WERI-Rb-1 (cell line): ENCODE measurements around the gene VWCE.
A peak's percentile ranks its signal among the peaks of the same experiment; 100 is the strongest.

ENCODE experiments used
- DNase-seq: peaks from one replicate; pipeline ENCODE4 v3.0.0-alpha.2; 2020
- H3K27ac ChIP-seq: fragments of 250-450 bp; sonication (Bioruptor Pico); 2 replicates; pipeline ENCODE4 v1.5.1; 2020; ENCODE audit warnings: mild to moderate bottlenecking, moderate library complexity
- H3K27me3 ChIP-seq: fragments of 250-450 bp; sonication (Bioruptor Pico); 2 replicates; pipeline ENCODE4 v1.5.1; 2021; ENCODE audit warnings: mild to moderate bottlenecking, low read depth, moderate library complexity; ENCODE audit not compliant: insufficient read depth, severe bottlenecking
- H3K36me3 ChIP-seq: fragments of 250-450 bp; sonication (Bioruptor Pico); 2 replicates; pipeline ENCODE4 v1.5.1; 2020; ENCODE audit warnings: mild to moderate bottlenecking, moderate library complexity
- H3K4me3 ChIP-seq: 2 replicates; pipeline ENCODE4 v1.5.1; 2011; ENCODE audit warnings: low read depth, mild to moderate bottlenecking, control low read depth, low read length
- H3K9me3 ChIP-seq: fragments of 250-450 bp; sonication (Bioruptor Pico); 2 replicates; pipeline ENCODE4 v1.5.1; 2021; ENCODE audit warnings: mild to moderate bottlenecking, moderate library complexity; ENCODE audit not compliant: severe bottlenecking
- TF ChIP-seq, protein P1 (sequence below): IDR thresholded peaks from 2 replicates; pipeline ENCODE4 v1.5.1; 2011; ENCODE audit warnings: low read depth, mild to moderate bottlenecking, control low read depth, inconsistent platforms, low read length

The VWCE gene

DNA sequence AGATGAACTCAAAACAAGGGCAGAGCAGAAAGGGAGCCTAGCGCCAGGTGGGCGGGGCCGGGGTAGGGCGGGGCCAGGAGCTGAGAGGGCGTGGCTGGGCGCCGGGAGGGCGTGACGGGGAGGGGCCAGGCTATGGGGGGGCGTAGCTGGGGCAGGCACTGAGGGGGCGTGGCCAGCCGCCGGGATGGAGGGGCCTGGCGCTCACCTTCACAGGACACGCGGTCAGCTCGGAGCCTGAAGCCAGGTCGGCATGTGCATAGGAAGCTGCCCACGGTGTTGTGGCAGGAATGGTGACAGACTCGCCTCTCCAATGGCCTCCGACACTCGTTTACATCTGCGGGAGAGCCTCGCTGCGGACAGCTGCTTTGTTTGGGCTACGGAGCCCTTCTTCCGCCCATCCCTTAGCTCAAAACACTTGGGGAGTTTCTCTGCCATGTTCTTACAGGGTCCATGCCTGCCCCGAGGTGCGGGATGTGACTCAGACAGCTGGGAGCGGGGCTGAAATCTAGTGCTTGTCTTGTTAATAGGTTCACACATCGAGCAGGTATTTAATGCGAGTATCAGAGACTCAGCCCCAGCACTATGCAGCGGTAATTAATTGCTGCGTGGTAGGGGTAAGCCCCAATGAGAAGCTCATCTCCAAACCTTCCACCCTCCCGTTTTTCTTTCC lies 13.4 kb downstream of the VWCE start:
- no peaks in the 10 kb centered on the region for H3K27me3 ChIP-seq
- peaks cover 46% of the 10 kb centered on the region for H3K36me3 ChIP-seq
- H3K27ac ChIP-seq: no peak overlapping the region
- peak; percentile 54 for DNase-seq
- H3K4me3 ChIP-seq: no peak overlapping the region
- no peaks in the 10 kb centered on the region for H3K9me3 ChIP-seq
- TF ChIP-seq, protein P1, sequence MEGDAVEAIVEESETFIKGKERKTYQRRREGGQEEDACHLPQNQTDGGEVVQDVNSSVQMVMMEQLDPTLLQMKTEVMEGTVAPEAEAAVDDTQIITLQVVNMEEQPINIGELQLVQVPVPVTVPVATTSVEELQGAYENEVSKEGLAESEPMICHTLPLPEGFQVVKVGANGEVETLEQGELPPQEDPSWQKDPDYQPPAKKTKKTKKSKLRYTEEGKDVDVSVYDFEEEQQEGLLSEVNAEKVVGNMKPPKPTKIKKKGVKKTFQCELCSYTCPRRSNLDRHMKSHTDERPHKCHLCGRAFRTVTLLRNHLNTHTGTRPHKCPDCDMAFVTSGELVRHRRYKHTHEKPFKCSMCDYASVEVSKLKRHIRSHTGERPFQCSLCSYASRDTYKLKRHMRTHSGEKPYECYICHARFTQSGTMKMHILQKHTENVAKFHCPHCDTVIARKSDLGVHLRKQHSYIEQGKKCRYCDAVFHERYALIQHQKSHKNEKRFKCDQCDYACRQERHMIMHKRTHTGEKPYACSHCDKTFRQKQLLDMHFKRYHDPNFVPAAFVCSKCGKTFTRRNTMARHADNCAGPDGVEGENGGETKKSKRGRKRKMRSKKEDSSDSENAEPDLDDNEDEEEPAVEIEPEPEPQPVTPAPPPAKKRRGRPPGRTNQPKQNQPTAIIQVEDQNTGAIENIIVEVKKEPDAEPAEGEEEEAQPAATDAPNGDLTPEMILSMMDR: no peak

DNA sequence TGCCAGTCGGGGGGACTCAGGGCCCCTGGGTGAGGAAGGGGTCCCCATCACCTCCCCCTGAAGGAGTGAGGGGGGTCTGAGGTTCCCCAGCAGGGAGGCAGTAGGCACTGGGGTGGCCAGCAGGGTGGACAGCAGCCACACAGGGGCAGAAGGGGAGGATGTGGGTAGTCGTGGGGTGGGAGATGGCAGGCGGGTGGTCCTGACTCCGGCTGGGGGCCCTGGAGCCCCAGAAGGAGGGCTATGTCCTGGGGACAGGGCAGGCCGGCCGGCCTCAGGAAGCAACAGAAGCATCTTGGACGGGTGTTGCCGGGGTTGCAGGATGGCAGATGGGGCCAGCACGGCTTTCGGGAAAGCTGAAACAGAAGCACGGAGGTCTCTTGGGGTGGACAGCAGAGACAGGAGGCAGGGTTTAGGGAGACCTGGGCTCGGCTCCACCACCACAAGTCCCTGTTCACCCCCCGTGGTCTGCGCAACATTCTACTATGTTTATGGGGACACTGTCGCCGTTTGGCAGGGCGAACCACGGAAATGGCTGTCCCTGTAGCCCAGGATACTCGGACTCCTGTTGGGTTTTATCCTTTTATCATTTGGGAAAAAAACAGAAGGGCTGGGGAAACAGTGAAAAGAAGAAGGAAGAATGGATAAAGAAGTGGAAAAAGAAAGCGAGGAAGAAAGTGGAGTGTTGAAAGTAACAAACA lies 14.1 kb downstream of the VWCE start:
- no peak overlapping the region for H3K4me3 ChIP-seq
- H3K27ac ChIP-seq: no peak overlapping the region
- TF ChIP-seq, protein P1: no peak
- H3K36me3 ChIP-seq: peaks cover 43% of the 10 kb centered on the region
- no peaks in the 10 kb centered on the region for H3K27me3 ChIP-seq
- DNase-seq: no peak
- no peaks in the 10 kb centered on the region for H3K9me3 ChIP-seq

DNA sequence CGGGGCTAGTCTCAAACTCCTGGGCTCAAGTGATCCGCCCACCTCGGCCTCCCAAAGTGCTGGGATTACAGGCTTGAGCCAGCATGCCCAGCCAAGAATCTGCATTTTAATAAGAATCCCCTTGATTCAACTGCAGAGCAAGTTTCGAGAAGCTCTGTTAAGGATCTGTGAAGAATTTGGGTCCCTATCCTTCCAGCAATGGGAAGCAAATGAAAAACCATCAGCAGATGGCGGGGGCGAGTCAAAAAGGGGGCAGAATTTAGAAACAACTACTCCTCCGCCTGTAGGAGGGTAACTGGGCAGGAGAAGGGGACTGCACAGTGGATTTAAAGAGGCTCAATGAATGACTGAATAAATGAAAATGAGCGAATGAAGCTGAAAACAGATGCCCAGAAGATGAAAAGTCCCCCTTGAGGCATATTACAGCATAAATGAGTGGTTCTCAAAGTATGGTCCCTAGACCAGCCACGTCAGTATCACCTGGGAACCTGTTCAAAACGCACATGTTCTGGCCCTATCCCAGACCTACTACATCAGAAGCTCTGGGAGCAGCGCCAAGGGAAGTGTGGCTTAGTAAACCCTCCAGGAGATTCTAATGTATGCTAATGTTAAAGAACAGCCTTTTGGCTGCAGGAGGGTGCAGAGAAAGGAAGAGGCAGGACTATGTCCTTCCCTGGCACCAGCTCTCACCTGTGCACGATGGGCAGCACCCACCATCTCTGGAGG lies 15.0 kb downstream of the VWCE start:
- no peak overlapping the region for H3K4me3 ChIP-seq
- no peak overlapping the region for H3K27ac ChIP-seq
- TF ChIP-seq, protein P1: no peak
- H3K9me3 ChIP-seq: no peaks in the 10 kb centered on the region
- DNase-seq: no peak
- no peaks in the 10 kb centered on the region for H3K27me3 ChIP-seq
- peaks cover 39% of the 10 kb centered on the region for H3K36me3 ChIP-seq

DNA sequence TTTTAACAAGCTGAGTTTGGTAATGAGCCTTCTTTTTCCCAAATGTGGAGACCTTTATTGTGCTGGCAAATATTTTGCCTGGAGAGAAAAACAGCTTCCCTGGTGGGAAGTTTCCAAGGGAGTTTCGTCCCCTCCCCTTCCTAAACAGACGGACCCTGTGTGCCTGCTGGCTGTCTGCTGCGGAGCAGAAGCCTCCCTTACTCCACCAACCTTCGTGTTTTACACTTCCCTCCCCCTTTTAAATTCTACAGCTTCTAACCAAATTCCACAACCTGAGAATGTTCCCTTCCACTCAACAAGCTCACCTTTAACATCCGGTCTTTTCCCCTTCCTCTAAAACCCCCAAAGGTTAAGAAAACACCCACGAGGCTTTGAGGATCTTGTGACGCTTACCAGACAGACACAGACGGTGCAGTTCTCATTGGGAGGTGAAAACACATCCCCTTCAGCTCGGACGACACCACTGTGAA lies 17.1 kb downstream of the VWCE start:
- Histone ChIP-seq H3K27ac (no peak overlapping the region), H3K4me3 (no peak overlapping the region), H3K27me3 (no peaks in the 10 kb centered on the region), H3K36me3 (peaks cover 28% of the 10 kb centered on the region), H3K9me3 (no peaks in the 10 kb centered on the region)
- TF ChIP-seq, protein P1: no peak
- no peak for DNase-seq

DNA sequence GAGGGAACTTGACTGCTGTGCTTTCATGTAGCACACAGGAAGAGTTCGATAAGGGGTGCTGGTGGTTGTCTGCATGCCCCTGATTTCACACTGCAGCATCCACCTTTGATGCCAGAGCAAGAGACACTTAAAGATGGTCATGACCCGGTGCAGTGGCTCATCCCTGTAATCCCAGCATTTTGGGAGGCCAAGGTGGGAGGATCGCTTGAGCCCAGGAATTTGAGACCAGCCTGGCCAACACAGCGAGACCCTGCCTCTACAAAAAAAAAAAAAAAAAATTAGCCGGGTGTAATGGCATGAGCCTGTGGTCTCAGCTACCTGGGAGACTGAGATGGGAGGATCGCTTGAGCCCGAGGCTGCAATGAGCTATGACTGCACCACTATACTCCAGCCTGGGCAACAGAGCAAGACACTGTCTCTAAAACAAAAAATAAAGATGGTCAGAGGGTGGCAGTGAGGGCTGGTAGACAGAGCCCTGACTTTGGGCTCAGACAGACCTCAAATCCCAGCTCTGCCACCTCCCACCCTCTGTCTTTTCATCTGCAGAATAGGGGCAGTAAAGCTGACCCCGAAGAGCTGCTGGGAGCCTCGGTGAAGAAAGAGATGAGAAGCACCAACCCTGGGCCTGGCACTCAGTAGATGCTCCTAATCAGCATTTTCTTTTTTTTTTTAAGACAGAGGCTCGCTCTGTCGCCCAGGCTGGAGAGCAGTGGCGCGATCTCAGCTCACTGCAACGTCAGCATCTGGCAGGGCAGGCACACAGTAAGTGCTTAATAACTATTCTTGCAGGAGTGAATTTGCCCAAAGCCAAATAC lies 17.7 kb downstream of the VWCE start:
- TF ChIP-seq, protein P1: no peak
- no peak overlapping the region for H3K4me3 ChIP-seq
- H3K9me3 ChIP-seq: no peaks in the 10 kb centered on the region
- no peak overlapping the region for H3K27ac ChIP-seq
- no peaks in the 10 kb centered on the region for H3K27me3 ChIP-seq
- peaks cover 22% of the 10 kb centered on the region for H3K36me3 ChIP-seq
- DNase-seq: no peak
